Measurements from ENCODE around the gene IL23R. TPM values are rescaled to one million over a fixed set of nuclear protein-coding genes. Genes with fewer than 3 reads are reported as not detected.
"Not testable (repeated sequence)": the region's sequence is repeated elsewhere in the genome, so short reads cannot be mapped to it uniquely, and the experiment has no call there.

Gene IL23R
- total RNA-seq, 1 experiment from 2014 or later, result not detected

DNA sequence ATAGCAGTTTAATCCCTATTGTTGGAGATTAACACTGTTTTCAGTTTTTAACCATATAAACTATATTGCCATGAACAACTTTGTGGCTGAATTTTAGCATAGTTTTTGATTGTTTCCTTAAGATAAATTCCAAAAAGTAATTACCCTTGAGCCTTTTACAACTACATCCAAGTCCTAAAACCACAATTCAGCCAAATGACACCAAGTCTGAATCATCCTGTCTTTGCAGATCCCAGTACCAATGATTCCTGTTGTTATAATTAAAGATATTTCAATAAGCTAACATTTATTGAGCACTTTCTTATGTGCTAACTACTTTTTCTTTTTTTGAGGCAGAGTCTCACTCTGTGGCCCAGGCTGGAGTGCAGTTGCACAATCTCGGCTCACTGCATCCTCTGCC, 35.6 kb downstream of the IL23R start:
- Histone ChIP-seq H3K36me3 (ENCODE audit: control insufficient read depth, insufficient read depth, low read length) (no peaks in the 10 kb centered on the region), H3K27me3 (ENCODE audit: control insufficient read depth, insufficient read depth, low read length) (no peaks in the 10 kb centered on the region), H3K4me1 (ENCODE audit: control insufficient read depth, insufficient read depth, low read length) (no peaks in the 10 kb centered on the region), H3K4me3 (ENCODE audit: low read depth in 2 of 2, low read length in 2 of 2) (no peak overlapping the region), H3K9me3 (ENCODE audit: control insufficient read depth, insufficient read depth, low read depth, low read length) (no peaks in the 10 kb centered on the region), H3K27ac (ENCODE audit: low read length) (no peak overlapping the region)
- no peak for TF ChIP-seq SIN3A (IDR thresholded peaks at IDR 0.05; ENCODE audit: borderline replicate concordance, insufficient read depth, low read depth, low read length)
- TF ChIP-seq TCF7L2 (IDR thresholded peaks at IDR 0.05; ENCODE audit: low read depth, low read length), result no peak
- TF ChIP-seq, protein P1, sequence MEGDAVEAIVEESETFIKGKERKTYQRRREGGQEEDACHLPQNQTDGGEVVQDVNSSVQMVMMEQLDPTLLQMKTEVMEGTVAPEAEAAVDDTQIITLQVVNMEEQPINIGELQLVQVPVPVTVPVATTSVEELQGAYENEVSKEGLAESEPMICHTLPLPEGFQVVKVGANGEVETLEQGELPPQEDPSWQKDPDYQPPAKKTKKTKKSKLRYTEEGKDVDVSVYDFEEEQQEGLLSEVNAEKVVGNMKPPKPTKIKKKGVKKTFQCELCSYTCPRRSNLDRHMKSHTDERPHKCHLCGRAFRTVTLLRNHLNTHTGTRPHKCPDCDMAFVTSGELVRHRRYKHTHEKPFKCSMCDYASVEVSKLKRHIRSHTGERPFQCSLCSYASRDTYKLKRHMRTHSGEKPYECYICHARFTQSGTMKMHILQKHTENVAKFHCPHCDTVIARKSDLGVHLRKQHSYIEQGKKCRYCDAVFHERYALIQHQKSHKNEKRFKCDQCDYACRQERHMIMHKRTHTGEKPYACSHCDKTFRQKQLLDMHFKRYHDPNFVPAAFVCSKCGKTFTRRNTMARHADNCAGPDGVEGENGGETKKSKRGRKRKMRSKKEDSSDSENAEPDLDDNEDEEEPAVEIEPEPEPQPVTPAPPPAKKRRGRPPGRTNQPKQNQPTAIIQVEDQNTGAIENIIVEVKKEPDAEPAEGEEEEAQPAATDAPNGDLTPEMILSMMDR (IDR thresholded peaks at IDR 0.05), result no peak
- TF ChIP-seq POLR2AphosphoS5 (IDR thresholded peaks at IDR 0.05; ENCODE audit: low read depth, low read length), result no peak
- TF ChIP-seq, protein P2, sequence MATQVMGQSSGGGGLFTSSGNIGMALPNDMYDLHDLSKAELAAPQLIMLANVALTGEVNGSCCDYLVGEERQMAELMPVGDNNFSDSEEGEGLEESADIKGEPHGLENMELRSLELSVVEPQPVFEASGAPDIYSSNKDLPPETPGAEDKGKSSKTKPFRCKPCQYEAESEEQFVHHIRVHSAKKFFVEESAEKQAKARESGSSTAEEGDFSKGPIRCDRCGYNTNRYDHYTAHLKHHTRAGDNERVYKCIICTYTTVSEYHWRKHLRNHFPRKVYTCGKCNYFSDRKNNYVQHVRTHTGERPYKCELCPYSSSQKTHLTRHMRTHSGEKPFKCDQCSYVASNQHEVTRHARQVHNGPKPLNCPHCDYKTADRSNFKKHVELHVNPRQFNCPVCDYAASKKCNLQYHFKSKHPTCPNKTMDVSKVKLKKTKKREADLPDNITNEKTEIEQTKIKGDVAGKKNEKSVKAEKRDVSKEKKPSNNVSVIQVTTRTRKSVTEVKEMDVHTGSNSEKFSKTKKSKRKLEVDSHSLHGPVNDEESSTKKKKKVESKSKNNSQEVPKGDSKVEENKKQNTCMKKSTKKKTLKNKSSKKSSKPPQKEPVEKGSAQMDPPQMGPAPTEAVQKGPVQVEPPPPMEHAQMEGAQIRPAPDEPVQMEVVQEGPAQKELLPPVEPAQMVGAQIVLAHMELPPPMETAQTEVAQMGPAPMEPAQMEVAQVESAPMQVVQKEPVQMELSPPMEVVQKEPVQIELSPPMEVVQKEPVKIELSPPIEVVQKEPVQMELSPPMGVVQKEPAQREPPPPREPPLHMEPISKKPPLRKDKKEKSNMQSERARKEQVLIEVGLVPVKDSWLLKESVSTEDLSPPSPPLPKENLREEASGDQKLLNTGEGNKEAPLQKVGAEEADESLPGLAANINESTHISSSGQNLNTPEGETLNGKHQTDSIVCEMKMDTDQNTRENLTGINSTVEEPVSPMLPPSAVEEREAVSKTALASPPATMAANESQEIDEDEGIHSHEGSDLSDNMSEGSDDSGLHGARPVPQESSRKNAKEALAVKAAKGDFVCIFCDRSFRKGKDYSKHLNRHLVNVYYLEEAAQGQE (IDR thresholded peaks at IDR 0.05; ENCODE audit: insufficient read depth in 1 of 2, low read depth in 2 of 2, low read length in 1 of 2), result no peak
- DNase-seq (ENCODE audit: low read depth, low spot score) (no peak), ATAC-seq (no peak)
- POLR2A ChIA-PET, result no interaction called here
- intact Hi-C loops (cut with micrococcal nuclease; ENCODE audit: unreplicated experiment), result no loop called here
- in situ Hi-C loops (cut with HindIII; ENCODE audit: low pct_unique_long_range_greater_than_20kb, low sequenced_read_pairs), result no loop called here
- CTCF ChIA-PET, result no interaction called here
- BruUV-seq (replicated peaks), result no TSS peak

DNA sequence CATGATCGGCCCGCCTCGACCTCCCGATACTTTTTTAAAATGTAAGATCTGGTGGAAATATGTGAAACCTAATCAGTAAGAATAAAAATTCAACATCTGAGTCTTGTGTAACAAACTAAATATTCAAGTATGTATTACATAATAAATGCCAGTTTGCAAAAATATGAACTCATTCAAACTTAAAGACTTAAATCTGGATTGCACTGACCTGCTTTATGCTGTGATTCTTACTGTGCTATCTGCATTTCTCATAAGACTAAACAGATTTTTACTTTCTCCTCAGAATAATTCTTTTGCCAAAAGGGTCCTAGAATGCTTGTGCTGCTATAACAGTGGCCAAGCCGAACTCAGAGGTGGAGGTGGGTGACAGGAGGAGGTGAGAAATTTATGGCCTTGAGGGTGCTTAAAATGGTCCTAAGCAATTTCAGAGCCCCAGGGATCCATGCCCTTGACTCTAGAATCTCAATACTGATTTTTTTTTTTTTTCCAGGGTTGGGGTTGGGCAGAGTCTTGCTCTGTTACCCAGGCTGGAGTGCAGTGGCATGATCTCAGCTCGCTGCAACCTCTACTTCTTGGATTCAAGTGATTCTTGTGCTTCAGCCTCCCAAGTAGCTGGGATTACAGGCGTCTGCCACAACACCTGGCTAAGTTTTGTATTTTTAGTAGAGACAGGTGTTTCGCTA, 38.2 kb downstream of the IL23R start:
- POLR2A ChIA-PET, result no interaction called here
- H3K27me3 ChIP-seq (ENCODE audit: control insufficient read depth, insufficient read depth, low read length), result no peaks in the 10 kb centered on the region
- intact Hi-C loops (cut with micrococcal nuclease; ENCODE audit: unreplicated experiment), result no loop called here
- CTCF ChIA-PET, result no interaction called here
- no peak for ATAC-seq
- no TSS peak for BruUV-seq (replicated peaks)
- no peak for TF ChIP-seq TCF7L2 (IDR thresholded peaks at IDR 0.05; ENCODE audit: low read depth, low read length)
- no peak for TF ChIP-seq POLR2AphosphoS5 (IDR thresholded peaks at IDR 0.05; ENCODE audit: low read depth, low read length)
- TF ChIP-seq, protein P1 (IDR thresholded peaks at IDR 0.05), result no peak
- TF ChIP-seq SIN3A (IDR thresholded peaks at IDR 0.05; ENCODE audit: borderline replicate concordance, insufficient read depth, low read depth, low read length), result no peak
- TF ChIP-seq, protein P2 (IDR thresholded peaks at IDR 0.05; ENCODE audit: insufficient read depth in 1 of 2, low read depth in 2 of 2, low read length in 1 of 2), result no peak
- no peaks in the 10 kb centered on the region for H3K9me3 ChIP-seq (ENCODE audit: control insufficient read depth, insufficient read depth, low read depth, low read length)
- H3K27ac ChIP-seq (ENCODE audit: low read length), result no peak overlapping the region
- no peak overlapping the region for H3K4me3 ChIP-seq (ENCODE audit: low read depth in 2 of 2, low read length in 2 of 2)
- H3K36me3 ChIP-seq (ENCODE audit: control insufficient read depth, insufficient read depth, low read length), result no peaks in the 10 kb centered on the region
- H3K4me1 ChIP-seq (ENCODE audit: control insufficient read depth, insufficient read depth, low read length), result no peaks in the 10 kb centered on the region
- in situ Hi-C loops (cut with HindIII; ENCODE audit: low pct_unique_long_range_greater_than_20kb, low sequenced_read_pairs), result no loop called here
- DNase-seq (ENCODE audit: low read depth, low spot score), result no peak

DNA sequence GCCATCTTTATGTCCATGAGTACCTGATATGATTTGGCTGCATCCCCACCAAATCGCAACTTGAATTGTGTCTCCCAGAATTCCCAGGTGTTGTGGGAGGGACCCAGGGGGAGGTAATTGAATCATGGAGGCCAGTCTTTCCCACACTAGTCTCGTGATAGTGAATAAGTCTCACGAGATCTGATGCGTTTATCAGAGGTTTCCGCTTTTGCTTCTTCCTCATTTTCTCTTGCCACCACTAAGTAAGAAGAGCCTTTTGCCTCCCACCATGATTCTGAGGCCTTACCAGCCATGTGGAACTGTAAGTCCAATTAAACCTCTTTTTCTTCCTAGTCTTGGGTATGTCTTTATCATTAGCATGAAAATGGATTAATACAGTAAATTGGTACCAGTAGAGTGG, 41.1 kb downstream of the IL23R start:
- H3K4me3 ChIP-seq (ENCODE audit: low read depth in 2 of 2, low read length in 2 of 2); DNase-seq (ENCODE audit: low read depth, low spot score); H3K4me1 ChIP-seq (ENCODE audit: control insufficient read depth, insufficient read depth, low read length); intact Hi-C loops (cut with micrococcal nuclease; ENCODE audit: unreplicated experiment); POLR2A ChIA-PET; ATAC-seq; H3K27me3 ChIP-seq (ENCODE audit: control insufficient read depth, insufficient read depth, low read length); H3K27ac ChIP-seq (ENCODE audit: low read length); H3K9me3 ChIP-seq (ENCODE audit: control insufficient read depth, insufficient read depth, low read depth, low read length); in situ Hi-C loops (cut with HindIII; ENCODE audit: low pct_unique_long_range_greater_than_20kb, low sequenced_read_pairs); BruUV-seq (replicated peaks); CTCF ChIA-PET; H3K36me3 ChIP-seq (ENCODE audit: control insufficient read depth, insufficient read depth, low read length): not testable (repeated sequence)
